Activated CD8-positive, alpha-beta T cell treated with anti-CD3 and anti-CD28 coated beads, Interleukin-2, amount 10 ng/mL, durations not matched to agents 7 days and 5 days (primary cell): ENCODE results near the gene VPS9D1. TPM values are rescaled to one million over a fixed set of nuclear protein-coding genes. Genes with fewer than 3 reads are reported as not detected.
"Not testable (repeated sequence)": the region's sequence is repeated elsewhere in the genome, so short reads cannot be mapped to it uniquely, and the experiment has no call there.

Source experiments
- ATAC-seq: fragments of 150-1000 bp; cut with Tn5 transposase; one replicate; pipeline ENCODE4 v1.10.0; 2021; ENCODE audit warnings: moderate library complexity
- CTCF ChIA-PET: fragments of 350-600 bp; sonication (Branson Sonifier 250); formaldehyde crosslinking; loops from one replicate; lab custom pipeline; 2021; ENCODE audit warnings: antibody characterized with exemption; lab: Charles Lee
- POLR2A ChIA-PET: fragments of 350-600 bp; sonication (Branson Sonifier 250); formaldehyde crosslinking; loops from one replicate; lab custom pipeline; 2021; ENCODE audit warnings: antibody characterized with exemption; lab: Charles Lee
- DNase-seq: peaks from one replicate; pipeline ENCODE4 v3.0.0-alpha.2; 2020
- H3K27ac Mint-ChIP-seq: one replicate; pipeline ENCODE4 v1.8.0; 2021; ENCODE audit warnings: mild to moderate bottlenecking, mixed read lengths
- H3K27me3 Mint-ChIP-seq: one replicate; pipeline ENCODE4 v1.8.0; 2021; ENCODE audit warnings: low read depth, mixed read lengths
- H3K36me3 Mint-ChIP-seq: one replicate; pipeline ENCODE4 v1.8.0; 2021; ENCODE audit warnings: low read depth, mixed read lengths
- H3K4me1 Mint-ChIP-seq: one replicate; pipeline ENCODE4 v1.8.0; 2021; ENCODE audit warnings: low read depth, mixed read lengths
- H3K4me3 Mint-ChIP-seq: one replicate; pipeline ENCODE4 v1.8.0; 2021; ENCODE audit warnings: mild to moderate bottlenecking, mixed read lengths
- H3K9me3 Mint-ChIP-seq: one replicate; pipeline ENCODE4 v1.8.0; 2022; ENCODE audit warnings: mixed read lengths; ENCODE audit not compliant: insufficient read depth
- total RNA-seq, 2 experiments: library from RNA; stranded (reverse); gene quantifications; one replicate each; pipeline ENCODE4 v1.2.3, GENCODE V29; 2021

Gene VPS9D1
- total RNA-seq, 2 experiments from 2014 or later, result 6.6 to 7.5 TPM

DNA sequence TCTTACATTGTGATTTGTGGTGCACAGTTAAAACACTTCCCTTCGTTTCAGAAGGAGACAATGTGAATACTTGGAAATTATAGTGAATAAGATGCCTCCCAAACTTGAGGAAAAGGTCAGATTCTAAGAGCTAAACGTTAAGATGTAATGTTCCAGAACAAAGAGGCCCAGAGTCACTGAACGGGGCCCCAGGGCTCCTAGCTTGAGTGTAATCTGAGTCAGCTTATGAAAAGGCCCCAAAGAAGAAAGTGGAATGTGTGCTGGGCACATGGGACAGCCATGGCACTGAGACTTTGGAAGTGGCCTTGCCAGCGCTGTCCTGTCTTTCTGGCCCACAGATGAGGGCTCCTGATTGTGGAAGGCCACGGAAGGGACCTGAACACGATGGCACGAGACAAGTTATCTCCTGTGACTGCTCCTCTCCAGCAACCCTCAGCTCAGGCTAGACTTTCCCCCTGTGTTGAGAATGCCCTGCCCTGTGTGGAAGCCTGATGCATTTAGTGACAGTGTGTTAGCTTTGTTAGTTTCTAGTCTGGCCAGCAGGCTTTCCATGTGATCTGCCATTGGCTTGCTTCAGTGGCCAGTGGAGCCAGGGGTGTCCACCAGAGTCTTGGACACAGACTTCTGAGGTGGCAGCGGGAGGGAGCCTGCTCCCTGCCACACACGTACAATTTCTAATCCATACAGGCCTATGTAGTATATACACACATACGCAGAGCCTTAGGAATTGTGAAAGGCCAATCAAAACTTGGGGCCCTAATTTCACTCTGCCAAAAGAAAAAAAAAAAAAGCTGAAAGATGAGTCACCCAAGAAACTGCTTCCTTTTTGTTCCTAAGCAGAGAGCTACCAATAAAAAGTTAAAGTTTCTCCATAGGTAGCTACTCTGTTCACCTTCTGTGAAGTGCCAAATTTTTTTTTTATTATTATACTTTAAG is 49.9 kb downstream of the VPS9D1 start:
- H3K9me3 Mint-ChIP-seq, result no peaks in the 10 kb centered on the region
- DNase-seq (no peak), ATAC-seq (no peak)
- no peaks in the 10 kb centered on the region for H3K27me3 Mint-ChIP-seq
- H3K36me3 Mint-ChIP-seq, result peaks cover 4% of the 10 kb centered on the region
- ChIA-PET POLR2A (interaction anchor here (0.6 to 1.9 kb wide), 2 partner anchors 12 to 33 kb away, joined by 3 to 7 read pairs; partner anchors contain the start of genes CHMP1A and SPATA33), CTCF (interaction anchor here (0.7 to 1.4 kb wide), 2 partner anchors 29 to 692 kb away, joined by 4 to 5 read pairs; no protein-coding TSS in a partner anchor)
- no peak overlapping the region for H3K27ac Mint-ChIP-seq
- no peak overlapping the region for H3K4me3 Mint-ChIP-seq
- H3K4me1 Mint-ChIP-seq, result peaks cover 12% of the 10 kb centered on the region

DNA sequence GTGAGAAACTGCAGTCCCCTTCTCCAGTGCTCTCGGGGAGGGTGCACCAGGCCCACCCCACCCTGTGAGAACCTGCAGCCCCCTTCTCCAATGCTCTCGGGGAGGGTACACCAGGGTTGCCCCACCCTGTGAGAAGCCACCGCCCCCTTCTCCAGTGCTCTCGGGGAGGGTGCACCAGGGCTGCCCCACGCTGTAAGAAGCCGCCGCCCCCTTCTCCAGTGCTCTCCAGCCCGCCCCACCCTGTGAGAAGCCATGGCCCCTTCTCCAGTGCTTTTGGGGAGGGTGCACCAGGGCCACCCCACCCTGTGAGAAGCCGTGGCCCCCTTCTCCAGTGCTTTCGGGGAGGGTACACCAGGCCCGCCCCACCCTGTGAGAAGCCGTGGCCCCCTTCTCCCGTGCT is 50.9 kb downstream of the VPS9D1 start:
- H3K4me3 Mint-ChIP-seq, result no peak overlapping the region
- ChIA-PET POLR2A (interaction anchor here (1.9 kb wide), 1 partner anchor 11 kb away, joined by 7 read pairs; the partner anchor contains the start of genes CHMP1A and SPATA33), CTCF (interaction anchor here (1.4 kb wide), 1 partner anchor 30 kb away, joined by 5 read pairs; no protein-coding TSS in a partner anchor)
- peaks cover 3% of the 10 kb centered on the region for H3K36me3 Mint-ChIP-seq
- H3K27me3 Mint-ChIP-seq, result no peaks in the 10 kb centered on the region
- no peaks in the 10 kb centered on the region for H3K9me3 Mint-ChIP-seq
- H3K4me1 Mint-ChIP-seq, result peaks cover 12% of the 10 kb centered on the region
- no peak for DNase-seq
- H3K27ac Mint-ChIP-seq, result no peak overlapping the region
- no peak for ATAC-seq

GRCh38 chr16:89668790-89669158 is 51.9 kb downstream of the VPS9D1 start:
- Mint-ChIP-seq H3K27me3 (no peaks in the 10 kb centered on the region), H3K27ac (no peak overlapping the region), H3K36me3 (peaks cover 9% of the 10 kb centered on the region), H3K4me1 (peaks cover 12% of the 10 kb centered on the region), H3K9me3 (no peaks in the 10 kb centered on the region), H3K4me3 (no peak overlapping the region)
- ATAC-seq (no peak), DNase-seq (no peak)
- ChIA-PET CTCF (interaction anchor here (0.8 to 1.6 kb wide), 3 partner anchors 32 to 453 kb away, joined by 3 to 8 read pairs (median 3); partner anchors contain the start of gene SPATA2L), POLR2A (no interaction called here)

GRCh38 chr16:89667633-89668032 is 53.1 kb downstream of the VPS9D1 start:
- H3K9me3 Mint-ChIP-seq, result no peaks in the 10 kb centered on the region
- POLR2A ChIA-PET, result no interaction called here
- H3K4me1 Mint-ChIP-seq, result peaks cover 12% of the 10 kb centered on the region
- peaks cover 14% of the 10 kb centered on the region for H3K36me3 Mint-ChIP-seq
- no peak overlapping the region for H3K4me3 Mint-ChIP-seq
- ATAC-seq (no peak), DNase-seq (no peak)
- H3K27ac Mint-ChIP-seq, result no peak overlapping the region
- CTCF ChIA-PET, result interaction anchor here (1.6 kb wide), 1 partner anchor 33 kb away, joined by 8 read pairs; the partner anchor contains the start of gene SPATA2L
- no peaks in the 10 kb centered on the region for H3K27me3 Mint-ChIP-seq

DNA sequence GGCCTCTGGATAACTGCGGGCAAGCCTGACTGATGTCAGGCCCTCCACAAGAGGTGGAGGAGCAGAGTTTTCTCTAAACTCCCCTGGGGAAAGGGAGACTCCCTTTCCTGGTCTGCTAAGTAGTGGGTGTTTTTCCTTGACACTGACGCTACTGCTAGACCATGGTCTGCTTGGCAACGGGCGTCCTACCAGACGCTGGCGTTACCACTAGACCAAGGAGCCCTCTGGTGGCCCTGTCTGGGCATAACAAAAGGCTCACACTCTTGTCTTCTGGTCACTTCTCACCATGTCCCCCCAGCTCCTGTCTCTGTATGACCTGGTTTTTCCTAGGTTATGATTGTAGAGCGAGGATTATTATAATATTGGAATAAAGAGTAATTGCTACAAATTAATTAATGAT is 53.7 kb downstream of the VPS9D1 start:
- H3K27me3 Mint-ChIP-seq, H3K27ac Mint-ChIP-seq, H3K4me3 Mint-ChIP-seq, CTCF ChIA-PET, H3K9me3 Mint-ChIP-seq, DNase-seq, POLR2A ChIA-PET, ATAC-seq: not testable (repeated sequence)
- Mint-ChIP-seq H3K36me3 (peaks cover 17% of the 10 kb centered on the region), H3K4me1 (peaks cover 12% of the 10 kb centered on the region)

- H3K9me3 Mint-ChIP-seq, H3K27me3 Mint-ChIP-seq, H3K4me3 Mint-ChIP-seq, POLR2A ChIA-PET, DNase-seq, H3K27ac Mint-ChIP-seq, ATAC-seq: not testable (repeated sequence)
- H3K4me1 Mint-ChIP-seq, result peaks cover 22% of the 10 kb centered on the region
- peaks cover 38% of the 10 kb centered on the region for H3K36me3 Mint-ChIP-seq
- CTCF ChIA-PET, result interaction anchor here (0.7 kb wide), 1 partner anchor 64 kb away, joined by 3 read pairs; no protein-coding TSS in a partner anchor
Measured at GRCh38 chr16:89664238-89664637, 56.5 kb downstream of the VPS9D1 start.

DNA sequence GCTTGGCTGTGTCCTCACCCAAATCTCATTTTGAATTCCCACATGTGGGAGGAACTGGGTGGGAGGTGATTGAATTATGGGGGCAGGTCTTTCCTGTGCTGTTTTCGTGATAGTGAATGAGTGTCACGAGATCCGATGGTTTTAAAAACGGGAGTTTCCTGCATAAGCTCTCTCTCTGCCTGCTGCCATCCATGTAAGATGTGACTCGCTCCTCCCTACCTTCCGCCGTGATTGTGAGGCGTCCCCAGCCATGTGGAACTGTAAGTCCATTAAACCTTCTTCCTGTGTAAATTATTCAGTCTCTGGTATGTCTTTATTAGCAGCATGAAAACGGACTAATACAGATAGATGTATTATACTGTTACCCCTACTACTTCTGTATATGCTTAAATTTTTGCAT is 59.5 kb downstream of the VPS9D1 start:
- H3K4me3 Mint-ChIP-seq, result no peak overlapping the region
- H3K9me3 Mint-ChIP-seq, result no peaks in the 10 kb centered on the region
- ChIA-PET POLR2A (no interaction called here), CTCF (no interaction called here)
- peaks cover 22% of the 10 kb centered on the region for H3K4me1 Mint-ChIP-seq
- no peak overlapping the region for H3K27ac Mint-ChIP-seq
- no peaks in the 10 kb centered on the region for H3K27me3 Mint-ChIP-seq
- no peak for ATAC-seq
- H3K36me3 Mint-ChIP-seq, result peaks cover 45% of the 10 kb centered on the region
- DNase-seq, result no peak

DNA sequence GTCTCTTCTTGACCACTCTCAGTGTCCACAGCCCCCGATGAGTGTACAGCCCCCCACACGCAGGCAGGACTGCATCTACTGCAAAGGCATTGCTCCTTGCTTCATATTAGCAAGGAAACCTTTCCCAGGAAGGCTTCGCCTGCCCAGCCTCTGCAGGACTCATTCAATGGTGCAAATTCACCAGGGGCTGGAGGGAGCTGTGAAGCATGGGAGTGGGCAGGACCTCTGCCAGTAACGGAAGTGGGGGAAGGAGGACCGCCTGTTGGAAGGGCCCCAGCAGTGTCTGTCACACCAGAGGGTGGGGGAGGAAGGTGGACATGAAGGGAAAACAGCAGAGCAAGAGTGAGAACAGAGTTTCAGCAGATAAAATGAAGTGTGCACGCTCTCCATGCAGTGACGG is 60.6 kb downstream of the VPS9D1 start:
- ATAC-seq, result no peak
- no peak overlapping the region for H3K4me3 Mint-ChIP-seq
- ChIA-PET CTCF (no interaction called here), POLR2A (no interaction called here)
- no peak overlapping the region for H3K27ac Mint-ChIP-seq
- H3K4me1 Mint-ChIP-seq, result peaks cover 33% of the 10 kb centered on the region
- no peaks in the 10 kb centered on the region for H3K9me3 Mint-ChIP-seq
- no peak for DNase-seq
- peaks cover 51% of the 10 kb centered on the region for H3K36me3 Mint-ChIP-seq
- H3K27me3 Mint-ChIP-seq, result no peaks in the 10 kb centered on the region

DNA sequence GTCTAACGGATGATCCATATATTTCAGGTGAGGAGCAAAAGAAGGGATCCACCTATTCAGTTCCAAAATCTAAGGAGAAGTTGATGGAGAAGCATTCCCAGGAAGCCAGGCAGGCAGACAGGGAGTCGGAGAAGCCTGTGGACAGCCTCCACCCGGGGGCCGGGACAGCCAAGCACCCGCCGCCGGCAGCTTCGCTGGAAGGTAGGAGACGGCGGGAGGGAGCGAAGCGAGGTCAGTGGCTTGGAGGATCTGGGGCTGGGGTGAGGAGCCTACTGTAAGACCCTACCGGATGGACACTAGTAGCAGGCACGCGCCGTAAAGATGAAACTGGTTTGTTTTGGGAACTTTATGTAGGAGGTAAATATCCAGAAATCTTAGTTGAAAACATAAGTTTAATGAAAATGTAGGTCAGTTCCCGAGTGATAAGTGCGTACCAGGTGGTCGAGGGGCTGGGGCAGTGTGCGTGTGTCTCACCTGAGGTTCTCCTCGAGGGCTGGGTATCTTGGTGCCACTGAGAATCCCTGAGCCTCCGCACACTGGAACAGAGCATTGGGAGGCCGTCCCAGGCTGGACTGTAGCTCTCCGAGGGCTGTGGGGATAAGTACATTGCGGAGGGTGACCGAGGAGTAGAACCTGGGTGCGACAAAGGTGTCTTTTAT is 62.3 kb downstream of the VPS9D1 start:
- Mint-ChIP-seq H3K27ac (peak overlapping the region; percentile 75), H3K36me3 (peaks cover 46% of the 10 kb centered on the region), H3K27me3 (no peaks in the 10 kb centered on the region), H3K4me1 (peaks cover 43% of the 10 kb centered on the region), H3K9me3 (no peaks in the 10 kb centered on the region), H3K4me3 (peak overlapping the region; percentile 84)
- ChIA-PET POLR2A (interaction anchor here (0.6 to 1.9 kb wide), 3 partner anchors 12 to 418 kb away, joined by 3 to 7 read pairs (median 4); partner anchors contain the start of gene CDK10), CTCF (interaction anchor here (0.9 to 2.6 kb wide), 4 partner anchors 21 to 93 kb away, joined by 3 to 13 read pairs (median 4); partner anchors contain the start of gene CDK10)
- no peak for DNase-seq
- ATAC-seq, result peak; percentile 16

DNA sequence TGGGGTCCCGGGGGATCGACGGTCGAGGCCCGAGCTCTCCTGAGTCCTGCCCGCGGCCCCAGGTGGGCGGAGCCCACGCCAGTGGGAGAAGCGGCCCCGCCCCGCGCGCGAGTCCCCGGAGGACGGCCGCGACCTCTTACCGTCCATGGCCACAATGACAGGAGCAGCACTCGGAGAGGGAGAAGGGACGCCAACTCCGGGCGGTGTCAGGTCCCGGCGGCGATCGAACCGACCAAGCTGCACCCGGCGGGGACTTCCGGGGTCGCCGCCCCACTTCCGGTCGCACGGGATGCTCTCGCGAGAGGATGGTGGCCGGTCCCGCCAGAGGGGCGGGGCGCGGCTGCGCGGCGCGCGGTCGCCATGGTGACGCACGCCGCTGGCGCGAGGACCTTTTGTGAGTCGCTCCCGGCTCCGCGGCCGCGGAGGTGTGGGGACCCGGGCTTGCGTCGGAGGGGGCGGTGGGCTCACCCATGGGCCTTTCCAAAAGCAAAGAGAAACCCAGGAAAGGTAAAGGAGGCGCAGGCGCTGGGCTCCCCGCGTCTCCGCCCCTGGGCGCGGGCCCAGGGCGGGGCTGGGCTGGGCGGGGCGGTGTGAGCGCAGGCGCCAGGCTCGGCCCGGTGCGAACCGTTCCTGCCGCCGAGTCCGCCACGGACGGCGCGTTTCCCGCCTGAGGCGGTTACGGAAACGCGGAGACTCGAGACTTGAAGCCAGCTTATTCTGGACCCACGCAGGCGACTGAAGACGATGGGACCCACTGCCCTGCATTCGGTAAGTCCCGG is 63.1 kb downstream of the VPS9D1 start, which contains the start of the genes CHMP1A and SPATA33:
CHMP1A (minus strand) TSS at position 267 of the 779 bp plus-strand sequence; CDS start at position 147, 120 bp downstream.
SPATA33 (plus strand) TSS at position 395 of the 779 bp plus-strand sequence; CDS start at position 471, 76 bp downstream.
- H3K4me3 Mint-ChIP-seq, result peak within 1 kb of the TSS; percentile 84
- H3K27me3 Mint-ChIP-seq, result no peaks in the 10 kb centered on the region
- POLR2A ChIA-PET, result interaction anchor here (0.6 to 1.9 kb wide), 4 partner anchors 13 to 417 kb away, joined by 3 to 7 read pairs (median 4); partner anchors contain the start of gene CDK10
- ATAC-seq, result peak; percentile 93
- H3K4me1 Mint-ChIP-seq, result peaks cover 43% of the 10 kb centered on the region
- no peaks in the 10 kb centered on the region for H3K9me3 Mint-ChIP-seq
- DNase-seq, result peak; percentile 93
- peaks cover 44% of the 10 kb centered on the region for H3K36me3 Mint-ChIP-seq
- CTCF ChIA-PET, result interaction anchor here (1.3 to 2.6 kb wide), 2 partner anchors 29 to 43 kb away, joined by 4 to 13 read pairs; partner anchors contain the start of gene CDK10
- peak within 1 kb of the TSS; percentile 78 for H3K27ac Mint-ChIP-seq
